Measurements from ENCODE around the gene TNFAIP6. TPM values are rescaled to one million over a fixed set of nuclear protein-coding genes. Genes with fewer than 3 reads are reported as not detected.

Gene TNFAIP6
- total RNA-seq, 4 donors from 2014 or later = 3.4 to 18.6 (median 12.4) TPM

- no peak for DNase-seq (ENCODE audit: low spot score)
- no peak for TF ChIP-seq CTCF (IDR thresholded peaks at IDR 0.05)
- no peak for ATAC-seq (ENCODE audit: low FRiP score)
These were observed 23.3 kb downstream of the TNFAIP6 start for GRCh38 chr2:151380580-151381235.

- no peak for DNase-seq (ENCODE audit: low spot score)
- no peak for ATAC-seq (ENCODE audit: low FRiP score)
- no peak for TF ChIP-seq CTCF (IDR thresholded peaks at IDR 0.05)
These were observed 23.9 kb downstream of the TNFAIP6 start for GRCh38 chr2:151381266-151381665.

GRCh38 chr2:151388011-151388410, 30.6 kb downstream of the TNFAIP6 start:
- TF ChIP-seq CTCF (IDR thresholded peaks at IDR 0.05) = no peak
- ATAC-seq (ENCODE audit: low FRiP score) = no peak
- no peak for DNase-seq (ENCODE audit: low spot score)

GRCh38 chr2:151391436-151391835, 34.0 kb downstream of the TNFAIP6 start:
- no peak for ATAC-seq (ENCODE audit: low FRiP score)
- DNase-seq (ENCODE audit: low spot score) = no peak

GRCh38 chr2:151394509-151394908, 37.1 kb downstream of the TNFAIP6 start:
- no peak for DNase-seq (ENCODE audit: low spot score)
- ATAC-seq (ENCODE audit: low FRiP score) = no peak
- no peak for TF ChIP-seq CTCF (IDR thresholded peaks at IDR 0.05)

More at GRCh38 chr2:151391436-151391835, 34.0 kb downstream of the TNFAIP6 start:
- TF ChIP-seq CTCF (IDR thresholded peaks at IDR 0.05) = no peak

GRCh38 chr2:151395509-151396374, 38.4 kb downstream of the TNFAIP6 start:
- no peak for TF ChIP-seq CTCF (IDR thresholded peaks at IDR 0.05)
- DNase-seq (ENCODE audit: low spot score) (no peak), ATAC-seq (ENCODE audit: low FRiP score) (no peak)

Measured in omental fat pad (tissue), 4 donors.